ENCODE results near the gene EIPR1. TPM values are rescaled to one million over a fixed set of nuclear protein-coding genes. Genes with fewer than 3 reads are reported as not detected.

EIPR1 gene
- total and polyA plus RNA-seq, 2 of the 13 experiments (the other 11 are each of a cell fraction or from before 2014, with no cell fraction given) = 70.0 to 96.3 TPM

- Histone ChIP-seq H3K9me3 (ENCODE audit: low read length) (no peaks in the 10 kb centered on the region), H4K20me1 (ENCODE audit: insufficient read depth, low read length) (no peaks in the 10 kb centered on the region), H3K36me3 (replicated peaks in 1 of 2; ENCODE audit: control insufficient read depth in 1 of 2, insufficient read depth in 2 of 2, low read length in 2 of 2) (no peaks in the 10 kb centered on the region), H3K27me3 (ENCODE audit: control insufficient read depth in 1 of 2, insufficient read depth in 2 of 2, low read length in 2 of 2) (no peaks in the 10 kb centered on the region), H3K4me2 (ENCODE audit: low read depth, low read length) (no peak overlapping the region), H3K79me2 (ENCODE audit: insufficient read depth, low read length) (no peaks in the 10 kb centered on the region), H3K9ac (ENCODE audit: insufficient read depth, low read depth, low read length) (no peak overlapping the region), H3K4me1 (ENCODE audit: insufficient read depth, low read length) (peaks cover 7% of the 10 kb centered on the region; the same call in 1 of the 2 replicates), H3K4me3 (replicated peaks in 1 of 3; ENCODE audit: insufficient read depth in 1 of 3, low read depth in 2 of 3, low read length in 3 of 3) (no peak overlapping the region), H3K27ac (ENCODE audit: extremely low read length, insufficient read depth, low read length) (no peak overlapping the region), H2AFZ (ENCODE audit: low read length) (no peak overlapping the region)
- 89% methylated on average over 34 of the region's 39 CpGs for WGBS (ENCODE audit: low lambda C conversion rate)
- ATAC-seq (no peak; the same call in 2 of the 3 replicates), FAIRE-seq (no peak), DNase-seq (ENCODE audit: low spot score) (no peak)
- ChIA-PET POLR2A (no interaction called here), CTCF (ENCODE audit: low intra/inter-chr PET ratio, low total read pairs) (no interaction called here)
- TF ChIP-seq ZBTB33 (CRISPR knock-in tag; IDR thresholded peaks at IDR 0.05) (0 out of 2 replicates have a peak, but pooled peaks have one; percentile 41), NFKB2 (CRISPR knock-in tag; IDR thresholded peaks at IDR 0.05; ENCODE audit: borderline replicate concordance) (no peak)
- no TSS peak for BruUV-seq (replicated peaks)
- intact Hi-C loops (cut with micrococcal nuclease; ENCODE audit: unreplicated experiment) (no loop called here), in situ Hi-C loops (cut with HindIII; ENCODE audit: extremely low pct_ligation_motif_present, low pct_unique_long_range_greater_than_20kb) (no loop called here)
Observed at GRCh38 chr2:3147651-3148530, 229.7 kb downstream of the EIPR1 start.

DNA sequence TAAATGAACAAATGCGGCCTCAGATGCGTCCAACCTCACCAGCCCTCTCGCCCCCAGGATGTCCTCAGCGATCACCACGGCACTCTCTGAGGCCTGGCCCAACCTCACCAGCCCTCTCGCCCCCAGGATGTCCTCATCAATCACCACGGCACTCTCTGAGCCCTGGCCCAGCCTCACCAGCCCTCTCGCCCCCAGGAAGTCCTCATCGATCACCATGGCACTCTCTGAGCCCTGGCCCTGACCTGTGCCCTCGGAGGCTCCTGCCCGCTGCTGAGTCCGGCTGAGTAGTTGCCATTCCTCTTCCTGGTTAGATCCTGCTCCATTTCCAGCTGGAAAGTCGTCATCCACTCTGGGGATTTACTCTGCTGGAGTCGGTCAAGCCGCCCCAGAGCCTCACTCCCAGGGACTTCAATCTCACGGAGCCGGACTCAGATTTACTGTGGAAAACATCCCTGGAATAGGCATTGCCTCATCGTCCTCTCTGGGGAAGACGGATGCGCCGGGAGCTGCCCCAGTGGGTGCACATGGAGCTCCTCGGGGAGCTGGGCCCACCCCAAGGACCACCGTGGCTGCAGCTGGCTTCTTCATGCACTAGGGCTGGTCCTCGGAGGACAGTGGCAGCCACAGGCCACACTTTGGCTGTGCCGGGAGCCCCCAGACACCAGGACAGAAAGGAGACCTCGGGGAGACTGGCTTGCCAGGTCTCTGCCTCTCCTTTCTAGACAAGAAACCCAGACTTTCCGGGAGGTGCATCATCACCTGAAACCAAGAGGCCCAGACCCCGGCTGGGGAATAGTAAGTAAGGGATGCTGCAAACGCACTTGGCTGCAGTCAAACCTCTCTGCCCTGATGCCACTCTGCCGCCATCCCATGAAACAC is 230.6 kb downstream of the EIPR1 start:
- intact Hi-C loops (cut with micrococcal nuclease; ENCODE audit: unreplicated experiment) (no loop called here), in situ Hi-C loops (cut with HindIII; ENCODE audit: extremely low pct_ligation_motif_present, low pct_unique_long_range_greater_than_20kb) (no loop called here)
- no peak overlapping the region for H2AFZ ChIP-seq (ENCODE audit: low read length)
- FAIRE-seq (no peak), DNase-seq (ENCODE audit: low spot score) (no peak), ATAC-seq (peak; percentile 6; the same call in 2 of the 3 replicates)
- H3K9me3 ChIP-seq (ENCODE audit: low read length) = no peaks in the 10 kb centered on the region
- no TSS peak for BruUV-seq (replicated peaks)
- POLR2A ChIA-PET = no interaction called here
- no peaks in the 10 kb centered on the region for H3K27me3 ChIP-seq (ENCODE audit: control insufficient read depth in 1 of 2, insufficient read depth in 2 of 2, low read length in 2 of 2)
- H3K27ac ChIP-seq (ENCODE audit: extremely low read length, insufficient read depth, low read length) = no peak overlapping the region
- H3K36me3 ChIP-seq (replicated peaks in 1 of 2; ENCODE audit: control insufficient read depth in 1 of 2, insufficient read depth in 2 of 2, low read length in 2 of 2) = no peaks in the 10 kb centered on the region
- no peak overlapping the region for H3K4me3 ChIP-seq (replicated peaks in 1 of 3; ENCODE audit: insufficient read depth in 1 of 3, low read depth in 2 of 3, low read length in 3 of 3)
- H3K79me2 ChIP-seq (ENCODE audit: insufficient read depth, low read length) = no peaks in the 10 kb centered on the region
- 83% methylated on average over 28 of the region's 30 CpGs for WGBS (ENCODE audit: low lambda C conversion rate)
- H3K4me1 ChIP-seq (ENCODE audit: insufficient read depth, low read length) = 0 out of 2 replicates have a peak, but pooled peaks cover under 1% of the 10 kb centered on the region
- CTCF ChIA-PET (ENCODE audit: low intra/inter-chr PET ratio, low total read pairs) = no interaction called here
- H3K4me2 ChIP-seq (ENCODE audit: low read depth, low read length) = no peak overlapping the region
- H3K9ac ChIP-seq (ENCODE audit: insufficient read depth, low read depth, low read length) = no peak overlapping the region
- no peaks in the 10 kb centered on the region for H4K20me1 ChIP-seq (ENCODE audit: insufficient read depth, low read length)
- no peak for TF ChIP-seq ZFP36L1 (CRISPR knock-in tag; IDR thresholded peaks at IDR 0.05)
- TF ChIP-seq ZNF605 (CRISPR knock-in tag; IDR thresholded peaks at IDR 0.05) = no peak
- no peak for TF ChIP-seq ASH2L (IDR thresholded peaks at IDR 0.05; ENCODE audit: insufficient read length, low read depth, low read length)
- no peak for TF ChIP-seq HNF4A (CRISPR knock-in tag; IDR thresholded peaks at IDR 0.05)
- TF ChIP-seq, protein P1, sequence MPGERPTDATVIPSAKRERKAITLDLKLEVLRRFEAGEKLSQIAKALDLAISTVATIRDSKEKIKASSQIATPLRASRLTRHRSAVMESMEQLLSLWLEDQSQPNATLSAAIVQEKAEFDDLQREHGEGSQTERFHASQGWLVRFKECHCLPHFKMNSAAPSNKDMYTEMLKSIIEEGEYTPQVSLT (CRISPR knock-in tag; IDR thresholded peaks at IDR 0.05; ENCODE audit: borderline replicate concordance, low read depth) = no peak
- TF ChIP-seq, protein P2, sequence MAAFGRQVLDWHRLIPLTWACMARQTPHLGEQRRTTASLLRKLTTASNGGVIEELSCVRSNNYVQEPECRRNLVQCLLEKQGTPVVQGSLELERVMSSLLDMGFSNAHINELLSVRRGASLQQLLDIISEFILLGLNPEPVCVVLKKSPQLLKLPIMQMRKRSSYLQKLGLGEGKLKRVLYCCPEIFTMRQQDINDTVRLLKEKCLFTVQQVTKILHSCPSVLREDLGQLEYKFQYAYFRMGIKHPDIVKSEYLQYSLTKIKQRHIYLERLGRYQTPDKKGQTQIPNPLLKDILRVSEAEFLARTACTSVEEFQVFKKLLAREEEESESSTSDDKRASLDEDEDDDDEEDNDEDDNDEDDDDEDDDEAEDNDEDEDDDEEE (CRISPR knock-in tag; IDR thresholded peaks at IDR 0.05) = no peak
- no peak for TF ChIP-seq ZNF230 (CRISPR knock-in tag; IDR thresholded peaks at IDR 0.05)

All from HepG2 (cell line).